H9 (cell line): Measurements from ENCODE around the gene FBLN2. TPM values are rescaled to one million over a fixed set of nuclear protein-coding genes. Genes with fewer than 3 reads are reported as not detected.

Experiments used
- DNase-seq: peaks from one replicate; pipeline ENCODE4 v3.0.0-alpha.2; 2017
- H2AFZ ChIP-seq: one replicate; pipeline ENCODE4 v1.6.1; 2013; ENCODE audit warnings: mild to moderate bottlenecking, low read length, control low read depth, moderate library complexity
- H2AK5ac ChIP-seq: 2 replicates; pipeline ENCODE4 v1.6.1; 2013; ENCODE audit warnings: low read length, control low read depth, mixed read lengths; ENCODE audit not compliant: insufficient read length
- H2BK120ac ChIP-seq: one replicate; pipeline ENCODE4 v1.6.1; 2013; ENCODE audit warnings: low read depth, mild to moderate bottlenecking, low read length, control low read depth, inconsistent platforms; ENCODE audit not compliant: poor library complexity, severe bottlenecking
- H2BK12ac ChIP-seq: 2 replicates; pipeline ENCODE4 v1.6.1; 2013; ENCODE audit warnings: low read length, control low read depth, mixed read lengths, low read depth; ENCODE audit not compliant: insufficient read length
- H2BK15ac ChIP-seq: 2 replicates; pipeline ENCODE4 v1.6.1; 2013; ENCODE audit warnings: low read depth, low read length, control low read depth
- H2BK20ac ChIP-seq: one replicate; pipeline ENCODE4 v1.6.1; 2013; ENCODE audit warnings: low read depth, mild to moderate bottlenecking, low read length, control low read depth, inconsistent platforms; ENCODE audit not compliant: poor library complexity, severe bottlenecking
- H2BK5ac ChIP-seq: 2 replicates; pipeline ENCODE4 v1.6.1; 2013; ENCODE audit warnings: low read length, control low read depth, mixed read lengths; ENCODE audit not compliant: insufficient read length
- H3K14ac ChIP-seq: 2 replicates; pipeline ENCODE4 v1.6.1; 2013; ENCODE audit warnings: low read length, control low read depth; ENCODE audit not compliant: insufficient read depth
- H3K18ac ChIP-seq: 2 replicates; pipeline ENCODE4 v1.6.1; 2013; ENCODE audit warnings: low read depth, mild to moderate bottlenecking, mixed read lengths, low read length, control low read depth; ENCODE audit not compliant: insufficient read length
- H3K23ac ChIP-seq: 2 replicates; pipeline ENCODE4 v1.6.1; 2013; ENCODE audit warnings: low read length, control low read depth, mixed read lengths, low read depth; ENCODE audit not compliant: insufficient read length
- H3K23me2 ChIP-seq: 2 replicates; pipeline ENCODE4 v1.6.1; 2013; ENCODE audit warnings: low read depth, mild to moderate bottlenecking, mixed read lengths, low read length, control low read depth; ENCODE audit not compliant: insufficient read length, poor library complexity, severe bottlenecking
- H3K27ac ChIP-seq: 2 replicates; pipeline ENCODE4 v1.5.1; 2013; ENCODE audit warnings: low read length, control low read depth, mixed read lengths, low read depth; ENCODE audit not compliant: insufficient read length
- H3K27me3 ChIP-seq: 2 replicates; pipeline ENCODE4 v1.6.1; 2013; ENCODE audit warnings: low read length, control low read depth, inconsistent platforms; ENCODE audit not compliant: insufficient read depth
- H3K4ac ChIP-seq: 2 replicates; pipeline ENCODE4 v1.6.1; 2013; ENCODE audit warnings: low read depth, mild to moderate bottlenecking, control low read depth, inconsistent platforms, low read length, moderate library complexity
- H3K4me1 ChIP-seq: 2 replicates; pipeline ENCODE4 v1.6.1; 2013; ENCODE audit warnings: low read length, control low read depth, inconsistent platforms; ENCODE audit not compliant: insufficient read depth
- H3K4me2 ChIP-seq: 2 replicates; pipeline ENCODE4 v1.6.1; 2013; ENCODE audit warnings: low read length, control low read depth, mixed read lengths; ENCODE audit not compliant: insufficient read length, insufficient read depth
- H3K56ac ChIP-seq: 2 replicates; pipeline ENCODE4 v1.6.1; 2013; ENCODE audit warnings: low read depth, mild to moderate bottlenecking, mixed read lengths, low read length, control low read depth; ENCODE audit not compliant: insufficient read length
- H3K79me1 ChIP-seq: 2 replicates; pipeline ENCODE4 v1.6.1; 2013; ENCODE audit warnings: low read depth, mild to moderate bottlenecking, moderate library complexity, low read length, control low read depth, inconsistent platforms; ENCODE audit not compliant: insufficient read depth, poor library complexity, severe bottlenecking
- H3K79me2 ChIP-seq: 2 replicates; pipeline ENCODE4 v1.6.1; 2013; ENCODE audit warnings: low read length, control low read depth, inconsistent platforms; ENCODE audit not compliant: insufficient read depth
- H3K9ac ChIP-seq: 2 replicates; pipeline ENCODE4 v1.6.1; 2013; ENCODE audit warnings: low read length, control low read depth, mixed read lengths; ENCODE audit not compliant: insufficient read length; ENCODE audit errors: extremely low read depth
- H3K9me3 ChIP-seq: one replicate; pipeline ENCODE4 v1.6.1; 2013; ENCODE audit warnings: low read depth, low read length, inconsistent platforms; ENCODE audit not compliant: control insufficient read depth
- H3T11ph ChIP-seq: one replicate; pipeline ENCODE4 v1.6.1; 2013; ENCODE audit warnings: mild to moderate bottlenecking, low read length, control low read depth, inconsistent platforms
- H4K20me1 ChIP-seq: one replicate; pipeline ENCODE4 v1.6.1; 2013; ENCODE audit not compliant: control insufficient read depth, insufficient read length, insufficient read depth
- H4K5ac ChIP-seq: 2 replicates; pipeline ENCODE4 v1.6.1; 2013; ENCODE audit warnings: low read depth, mild to moderate bottlenecking, mixed read lengths, low read length, control low read depth; ENCODE audit not compliant: insufficient read length
- H4K8ac ChIP-seq: replicated peaks from 2 replicates; pipeline ENCODE4 v1.6.1; 2013; ENCODE audit warnings: low read length, control low read depth, mixed read lengths, low read depth; ENCODE audit not compliant: insufficient read length
- H4K91ac ChIP-seq: 2 replicates; pipeline ENCODE4 v1.6.1; 2013; ENCODE audit warnings: low read depth, mild to moderate bottlenecking, moderate library complexity, mixed read lengths, low read length, control low read depth; ENCODE audit not compliant: insufficient read length
- H3K27ac Mint-ChIP-seq, 3 experiments: 2 replicates in 2 of 3; 3 replicates in 1 of 3; pipeline ENCODE4 v1.8.0; 2020 to 2021; ENCODE audit warnings: mixed read lengths in 3 of 3, mild to moderate bottlenecking in 1 of 3, moderate library complexity in 1 of 3
- H3K27me3 Mint-ChIP-seq: 2 replicates; pipeline ENCODE4 v1.8.0; 2021; ENCODE audit warnings: low read depth, mild to moderate bottlenecking, moderate library complexity, mixed read lengths
- H3K36me3 Mint-ChIP-seq, 3 experiments: 2 replicates in 2 of 3; 3 replicates in 1 of 3; pipeline ENCODE4 v1.8.0; 2020 to 2021; ENCODE audit warnings: low read depth in 3 of 3, mixed read lengths in 3 of 3; ENCODE audit not compliant: insufficient read depth in 1 of 3
- H3K4me1 Mint-ChIP-seq, 2 experiments: 2 replicates each; pipeline ENCODE4 v1.8.0; 2020; ENCODE audit warnings: mixed read lengths in 2 of 2
- H3K4me3 Mint-ChIP-seq, 2 experiments: 2 replicates in 1 of 2; 3 replicates in 1 of 2; pipeline ENCODE4 v1.8.0; 2020 to 2021; ENCODE audit warnings: mild to moderate bottlenecking in 2 of 2, mixed read lengths in 2 of 2, moderate library complexity in 1 of 2
- H3K9me3 Mint-ChIP-seq, 2 experiments: 2 replicates in 1 of 2; 3 replicates in 1 of 2; pipeline ENCODE4 v1.8.0; 2020; ENCODE audit warnings: mild to moderate bottlenecking in 2 of 2, mixed read lengths in 2 of 2, moderate library complexity in 1 of 2
- CTCF ChIP-seq: fragments of 200-600 bp; sonication (generic); conservative IDR thresholded peaks from 3 replicates; pipeline ENCODE4 v1.8.0; 2021; ENCODE audit warnings: antibody characterized with exemption, mild to moderate bottlenecking
- WGBS: extraction: QIAGEN DNeasy Blood & Tissue Kit; methylation state at CpG from one replicate; pipeline ENCODE4 v1.1.7; 2013; ENCODE audit warnings: missing lambda C conversion rate, low lambda C conversion rate, mixed read lengths; ENCODE audit not compliant: insufficient read length; ENCODE audit errors: extremely low coverage; 5-methylcytosine and 5-hydroxymethylcytosine counted together
- total RNA-seq: library from RNA; stranded (reverse); gene quantifications from 2 replicates; pipeline ENCODE4 v1.2.1, GENCODE V29; 2021

The FBLN2 gene
- total RNA-seq, 1 experiment from 2014 or later: 11.8 TPM

GRCh38 chr3:13653631-13654279, 104.8 kb downstream of the FBLN2 start:
- Mint-ChIP-seq H3K9me3 (no peaks in the 10 kb centered on the region; a peak in 2 of 5 replicates), H3K36me3 (no peaks in the 10 kb centered on the region; a peak in 1 of 7 replicates), H3K27me3 (peaks cover 75% of the 10 kb centered on the region), H3K4me3 (no peak overlapping the region; a peak in 1 of 5 replicates), H3K4me1 (peaks cover 15 to 39% of the 10 kb centered on the region in 2 experiments), H3K27ac (no peak overlapping the region)
- no peaks in the 10 kb centered on the region for H3K79me1 ChIP-seq
- no peak overlapping the region for H2BK120ac ChIP-seq
- no peak overlapping the region for H2BK15ac ChIP-seq
- H2BK20ac ChIP-seq: no peak overlapping the region
- DNase-seq: no peak
- no peak overlapping the region for H3K4ac ChIP-seq
- no peak overlapping the region for H3K23ac ChIP-seq
- no peak overlapping the region for H4K91ac ChIP-seq
- no peak overlapping the region for H3K9ac ChIP-seq
- H4K20me1 ChIP-seq: no peaks in the 10 kb centered on the region
- no CpG with 5 or more reads among the region's 20 CpGs for WGBS
- no peak overlapping the region for H3K27ac ChIP-seq
- no peak overlapping the region for H3K56ac ChIP-seq
- H3K4me2 ChIP-seq: no peak overlapping the region
- no peak overlapping the region for H2AK5ac ChIP-seq
- H3K79me2 ChIP-seq: no peaks in the 10 kb centered on the region
- no peak overlapping the region for H4K5ac ChIP-seq
- H3K4me1 ChIP-seq: no peaks in the 10 kb centered on the region
- no peak overlapping the region for H3K14ac ChIP-seq
- no peak overlapping the region for H2BK12ac ChIP-seq
- no peaks in the 10 kb centered on the region for H3K9me3 ChIP-seq
- H3K18ac ChIP-seq: no peak overlapping the region
- H2AFZ ChIP-seq: no peak overlapping the region
- H3K23me2 ChIP-seq: no peaks in the 10 kb centered on the region
- no peak for TF ChIP-seq CTCF
- H3K27me3 ChIP-seq: peaks cover 12% of the 10 kb centered on the region; the same call in 1 of the 2 replicates
- no peak overlapping the region for H3T11ph ChIP-seq
- no peak overlapping the region for H2BK5ac ChIP-seq
- no peak overlapping the region for H4K8ac ChIP-seq
